Ascending aorta (tissue), 2 donors: ENCODE measurements around the gene WRNIP1. TPM values are rescaled to one million over a fixed set of nuclear protein-coding genes. Genes with fewer than 3 reads are reported as not detected.
A peak's percentile ranks its signal among the peaks of the same experiment; 100 is the strongest.

ENCODE experiments used
- DNase-seq, 2 donors: peaks; one replicate each; pipeline ENCODE4 v3.0.0-alpha.2; 2019; ENCODE audit warnings: low spot score in 2 of 2
- H3K27ac ChIP-seq, 2 donors: fragments of 200-600 bp; sonication (generic); one replicate each; pipeline ENCODE4 v1.5.1; 2016 to 2017; ENCODE audit warnings: mild to moderate bottlenecking in 1 of 2
- H3K27me3 ChIP-seq: fragments of 200-600 bp; sonication (generic); one replicate; pipeline ENCODE4 v1.5.1; 2017
- H3K36me3 ChIP-seq, 2 donors: fragments of 200-600 bp; sonication (generic); one replicate each; pipeline ENCODE4 v1.5.1; 2016
- H3K4me1 ChIP-seq, 2 donors: fragments of 200-600 bp; sonication (generic); one replicate each; pipeline ENCODE4 v1.5.1; 2016 to 2017; ENCODE audit warnings: mild to moderate bottlenecking in 1 of 2
- H3K4me3 ChIP-seq, 2 donors: fragments of 200-600 bp; sonication (generic); one replicate each; pipeline ENCODE4 v1.5.1; 2016 to 2017; ENCODE audit warnings: mild to moderate bottlenecking in 1 of 2
- H3K9me3 ChIP-seq, 2 donors: fragments of 200-600 bp; sonication (generic); one replicate each; pipeline ENCODE4 v1.5.1; 2016
- CTCF ChIP-seq, 3 experiments: fragments of 200-600 bp in 2 of 3; fragments of 450-650 bp in 1 of 3; sonication (generic) in 2 of 3; IDR thresholded peaks; one replicate each; pipeline ENCODE4 v1.5.1; 2016 to 2019; ENCODE audit warnings: antibody characterized with exemption in 3 of 3, mild to moderate bottlenecking in 1 of 3, moderate library complexity in 1 of 3
- intact Hi-C: fragments of 100-400 bp; cut with DNase I; formaldehyde crosslinking; loops from one replicate; pipeline ENCODE4 v1.15.1; 2023
- total RNA-seq: library from RNA; depleted of rRNA; stranded (reverse); fragments of >200 nt; gene quantifications from one replicate; pipeline ENCODE4 v1.1.0, GENCODE V29; 2016

WRNIP1 gene
- total RNA-seq, 1 donor from 2014 or later, result 100 TPM

DNA sequence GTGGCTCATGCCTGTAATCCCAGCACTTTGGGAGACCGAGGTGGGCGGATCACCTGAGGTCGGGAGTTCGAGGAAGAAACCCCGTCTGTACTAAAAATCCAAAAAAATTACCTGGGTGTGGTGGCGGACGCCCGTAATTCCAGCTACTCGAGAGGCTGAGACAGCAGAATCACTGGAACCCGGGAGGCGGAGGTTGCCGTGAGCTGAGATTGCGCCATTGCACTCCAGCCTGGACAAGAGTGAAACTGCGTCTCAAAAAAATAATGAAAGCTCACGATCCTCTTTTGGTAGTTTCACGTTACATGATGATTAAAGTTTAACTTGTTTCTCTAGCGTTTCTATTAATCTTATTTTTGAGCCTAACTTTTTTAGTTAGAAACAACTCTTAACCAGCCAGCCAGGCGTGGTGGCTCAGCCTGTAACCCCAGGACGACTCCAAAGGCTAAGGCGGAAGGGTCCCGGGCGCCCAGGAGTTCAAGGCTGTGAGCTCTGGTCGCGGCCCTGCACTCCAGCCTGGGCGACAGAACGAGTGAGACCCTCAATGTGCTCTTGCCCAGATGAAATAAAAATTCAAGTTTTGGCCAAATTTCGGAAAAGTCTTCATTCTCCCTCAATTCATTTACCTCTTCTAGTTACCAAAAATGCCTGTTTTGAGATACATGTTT is 1.2 kb upstream of the WRNIP1 start:
- no peaks in the 10 kb centered on the region for H3K27me3 ChIP-seq
- DNase-seq, result no peak
- TF ChIP-seq CTCF (IDR thresholded peaks at IDR 0.05), result no peak
- H3K4me1 ChIP-seq, result peaks cover 6 to 11% of the 10 kb centered on the region in 2 donors
- peak overlapping the region; percentile 90 for H3K27ac ChIP-seq
- peak overlapping the region; percentile 60 to 64 for H3K4me3 ChIP-seq
- no peaks in the 10 kb centered on the region for H3K9me3 ChIP-seq
- no peaks in the 10 kb centered on the region for H3K36me3 ChIP-seq
- intact Hi-C loops, result loop anchor here (2.0 kb wide), 1 partner anchor 225 kb away; no protein-coding TSS in a partner anchor

DNA sequence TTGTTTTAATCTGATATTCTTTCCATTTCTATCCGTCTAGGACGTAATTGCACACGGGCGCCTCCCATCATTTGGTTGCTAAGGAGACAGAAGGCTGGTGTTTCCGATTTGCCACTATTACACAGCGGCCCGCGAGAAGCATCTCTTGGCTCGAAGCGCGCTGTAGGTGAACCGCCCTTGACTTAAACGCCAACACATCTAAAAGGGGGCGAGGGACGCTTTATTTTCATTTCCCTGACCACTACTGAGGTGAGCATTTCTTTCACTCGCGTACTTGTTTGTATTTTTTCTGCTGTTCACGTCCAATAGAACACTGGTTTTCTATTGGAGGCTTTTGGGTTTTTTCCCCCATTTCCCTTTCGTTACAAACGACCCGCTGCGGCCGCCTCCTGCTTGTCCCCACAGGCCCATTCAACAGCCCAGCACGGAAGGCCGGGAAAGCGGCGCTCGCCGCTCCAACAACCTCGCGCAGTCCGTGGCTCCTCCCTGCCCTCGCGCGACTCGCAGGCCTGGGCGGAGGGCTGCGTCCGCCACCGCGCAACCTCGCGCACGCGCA is 505 bp upstream of the WRNIP1 start:
- H3K4me3 ChIP-seq, result peak overlapping the region; percentile 60 to 64
- DNase-seq, result peak in 1 of 2 donors; percentile 82
- H3K27me3 ChIP-seq, result no peaks in the 10 kb centered on the region
- peak overlapping the region; percentile 90 for H3K27ac ChIP-seq
- H3K4me1 ChIP-seq, result peaks cover 6 to 14% of the 10 kb centered on the region in 2 donors
- intact Hi-C loops, result loop anchor here (1.0 to 5.0 kb wide), 5 partner anchors 26 to 303 kb away; partner anchors contain the start of genes RIPK1 and SERPINB1
- no peaks in the 10 kb centered on the region for H3K36me3 ChIP-seq
- no peaks in the 10 kb centered on the region for H3K9me3 ChIP-seq
- no peak for TF ChIP-seq CTCF (IDR thresholded peaks at IDR 0.05)

DNA sequence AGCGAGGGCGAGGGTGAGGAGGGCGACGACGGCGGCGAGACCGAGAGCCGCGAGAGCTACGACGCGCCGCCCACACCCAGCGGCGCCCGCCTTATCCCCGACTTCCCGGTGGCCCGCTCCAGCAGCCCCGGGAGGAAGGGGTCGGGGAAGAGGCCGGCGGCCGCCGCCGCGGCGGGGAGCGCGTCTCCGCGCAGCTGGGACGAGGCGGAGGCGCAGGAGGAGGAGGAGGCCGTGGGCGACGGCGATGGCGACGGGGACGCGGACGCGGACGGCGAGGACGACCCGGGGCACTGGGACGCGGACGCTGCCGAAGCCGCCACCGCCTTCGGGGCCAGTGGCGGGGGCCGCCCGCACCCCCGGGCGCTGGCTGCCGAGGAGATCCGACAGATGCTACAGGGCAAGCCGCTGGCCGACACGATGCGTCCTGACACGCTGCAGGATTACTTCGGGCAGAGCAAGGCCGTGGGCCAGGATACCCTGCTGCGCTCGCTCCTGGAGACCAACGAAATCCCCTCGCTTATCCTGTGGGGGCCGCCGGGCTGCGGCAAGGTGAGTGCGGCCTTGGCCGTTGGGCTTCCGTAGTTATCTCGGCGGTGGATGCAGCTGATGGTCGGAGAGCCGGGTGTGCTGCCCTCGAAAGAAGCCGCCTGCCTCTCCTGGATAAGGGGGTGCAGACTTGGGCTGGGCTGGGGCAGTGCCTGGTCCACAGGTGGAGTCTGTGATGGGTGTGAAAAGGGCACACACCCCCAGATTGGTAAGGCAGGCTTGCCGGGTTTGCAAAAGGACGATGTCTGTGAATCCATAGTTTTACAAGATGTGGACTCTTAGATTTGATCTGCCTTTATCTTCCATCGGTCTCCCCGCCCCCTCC is 938 bp downstream of the WRNIP1 start:
- Histone ChIP-seq H3K36me3 (peaks cover 0 to 6% of the 10 kb centered on the region in 2 donors), H3K4me3 (peak overlapping the region; percentile 93), H3K4me1 (peaks cover 6 to 25% of the 10 kb centered on the region in 2 donors), H3K27me3 (no peaks in the 10 kb centered on the region), H3K9me3 (no peaks in the 10 kb centered on the region), H3K27ac (peak overlapping the region; percentile 92 to 99)
- TF ChIP-seq CTCF (IDR thresholded peaks at IDR 0.05), result no peak
- peak in 1 of 2 donors; percentile 78 for DNase-seq
- intact Hi-C loops, result loop anchor here (1.0 to 5.0 kb wide), 5 partner anchors 24 to 301 kb away; partner anchors contain the start of genes RIPK1 and SERPINB1

DNA sequence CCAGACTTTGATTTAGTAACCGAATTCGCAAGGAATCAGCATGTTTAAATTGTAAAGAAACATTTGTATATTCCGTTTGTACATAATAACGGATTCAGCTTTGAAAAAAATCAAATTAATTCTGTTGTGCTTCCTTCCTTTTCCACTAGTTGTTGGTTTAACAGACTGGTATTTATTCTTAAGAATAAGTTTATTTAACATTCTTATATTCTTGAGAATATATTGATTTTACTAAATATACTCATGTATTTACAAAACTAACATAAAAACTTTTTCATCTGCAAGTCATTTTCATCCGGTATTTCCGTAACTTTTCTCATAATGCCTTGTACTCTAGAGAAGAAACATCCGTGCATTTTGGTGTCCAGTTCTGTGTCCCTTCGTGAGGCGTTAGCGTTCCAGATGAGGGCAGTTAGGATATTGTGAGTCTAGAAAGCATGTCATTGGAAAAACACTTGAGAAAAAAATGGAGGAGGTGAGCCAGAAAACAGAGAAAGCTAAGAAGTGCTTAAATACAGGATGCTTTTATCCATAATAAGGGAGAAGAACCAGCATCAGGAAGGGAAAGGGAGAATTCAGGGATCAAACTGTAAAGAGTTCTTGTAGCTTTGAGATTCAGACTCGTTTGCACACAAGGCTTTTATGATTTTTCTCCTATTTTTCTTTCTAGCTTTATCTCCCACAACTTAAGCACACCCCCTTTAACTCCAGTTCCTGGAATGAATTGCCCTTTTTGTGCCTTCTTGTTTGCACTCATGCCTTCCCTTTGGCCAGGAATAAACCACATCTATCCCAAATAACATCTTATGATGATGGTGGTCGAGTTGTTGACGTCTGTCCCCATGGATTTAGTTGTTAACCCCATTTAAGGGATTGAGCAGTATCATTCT is 1.8 kb downstream of the WRNIP1 start:
- H3K9me3 ChIP-seq, result no peaks in the 10 kb centered on the region
- H3K36me3 ChIP-seq, result peaks cover 0 to 6% of the 10 kb centered on the region in 2 donors
- peak overlapping the region; percentile 92 to 99 for H3K27ac ChIP-seq
- peak overlapping the region; percentile 93 for H3K4me3 ChIP-seq
- intact Hi-C loops, result loop anchor here (5.0 kb wide), 2 partner anchors 135 to 300 kb away; partner anchors contain the start of gene RIPK1
- H3K4me1 ChIP-seq, result peaks cover 6 to 29% of the 10 kb centered on the region in 2 donors
- DNase-seq, result no peak
- no peaks in the 10 kb centered on the region for H3K27me3 ChIP-seq
- TF ChIP-seq CTCF (IDR thresholded peaks at IDR 0.05), result no peak
